NK-92 (cell line): ENCODE results near the gene VSIG2.
"Not testable (repeated sequence)": the region's sequence is repeated elsewhere in the genome, so short reads cannot be mapped to it uniquely, and the experiment has no call there.

Experiments
- DNase-seq: peaks from one replicate; lab custom pipeline; 2025; ENCODE audit not compliant: unreplicated experiment; lab: John Stamatoyannopoulos, UW

Gene VSIG2

GRCh38 chr11:124751741-124752470 is at the start of gene VSIG2:
VSIG2 (minus strand) TSS chr11:124752255; CDS start chr11:124752137, 118 bp downstream.
- DNase-seq, result no peak

GRCh38 chr11:124801014-124801413 is 49.0 kb upstream of the VSIG2 start:
- no peak for DNase-seq

GRCh38 chr11:124800226-124800929 is 48.3 kb upstream of the VSIG2 start, which contains the start of gene MSANTD2:
MSANTD2 (minus strand) TSS chr11:124800406; CDS start chr11:124800380, 26 bp downstream.
- DNase-seq, result no peak

GRCh38 chr11:124799348-124800225 is 47.5 kb upstream of the VSIG2 start:
- no peak for DNase-seq

GRCh38 chr11:124798991-124799347 is 46.9 kb upstream of the VSIG2 start:
- DNase-seq, result no peak

- no peak for DNase-seq
Observed at GRCh38 chr11:124796312-124796711, 44.3 kb upstream of the VSIG2 start.

GRCh38 chr11:124793466-124794278 is 41.6 kb upstream of the VSIG2 start:
- no peak for DNase-seq

- DNase-seq, result no peak
Observed at GRCh38 chr11:124791626-124792341, 39.7 kb upstream of the VSIG2 start.

GRCh38 chr11:124788521-124788920 is 36.5 kb upstream of the VSIG2 start:
- DNase-seq, result no peak

- no peak for DNase-seq
Observed at GRCh38 chr11:124784051-124784450, 32.0 kb upstream of the VSIG2 start.

GRCh38 chr11:124783002-124783401 is 30.9 kb upstream of the VSIG2 start:
- DNase-seq, result no peak

- no peak for DNase-seq
Observed at GRCh38 chr11:124779568-124779967, 27.5 kb upstream of the VSIG2 start.

GRCh38 chr11:124778281-124778680 is 26.2 kb upstream of the VSIG2 start:
- no peak for DNase-seq

- no peak for DNase-seq
Observed at GRCh38 chr11:124776865-124777645, 25.0 kb upstream of the VSIG2 start.

- not testable (repeated sequence) for DNase-seq
Observed at GRCh38 chr11:124770959-124771358, 18.9 kb upstream of the VSIG2 start.

- no peak for DNase-seq
Observed at GRCh38 chr11:124769806-124770774, 18.0 kb upstream of the VSIG2 start.

- DNase-seq, result no peak
Observed at GRCh38 chr11:124768914-124769313, 16.9 kb upstream of the VSIG2 start.

- DNase-seq, result no peak
Observed at GRCh38 chr11:124766156-124766555, 14.1 kb upstream of the VSIG2 start.
